GM21526 (cell line): ENCODE measurements around the gene RTN4R.

Experiments used
- ATAC-seq: cut with Tn5 transposase; IDR thresholded peaks from one replicate; pipeline ENCODE4 v1.9.1; 2021; ENCODE audit warnings: moderate library complexity; ENCODE audit not compliant: unreplicated experiment, low FRiP score

Gene RTN4R

GRCh38 chr22:20232237-20232598 is 35.9 kb downstream of the RTN4R start:
- ATAC-seq: no peak

GRCh38 chr22:20231514-20232236 is 36.4 kb downstream of the RTN4R start:
- ATAC-seq: no peak

GRCh38 chr22:20230777-20231420 is 37.2 kb downstream of the RTN4R start:
- ATAC-seq: no peak

- no peak for ATAC-seq
Observed at GRCh38 chr22:20229916-20230775, 38.0 kb downstream of the RTN4R start.

GRCh38 chr22:20228939-20229272 is 39.2 kb downstream of the RTN4R start:
- no peak for ATAC-seq

- ATAC-seq: no peak
Observed at GRCh38 chr22:20228055-20228938, 39.8 kb downstream of the RTN4R start.

GRCh38 chr22:20227363-20227762 is 40.8 kb downstream of the RTN4R start:
- no peak for ATAC-seq

- no peak for ATAC-seq
Observed at GRCh38 chr22:20226760-20227350, 41.3 kb downstream of the RTN4R start.

GRCh38 chr22:20226077-20226716 is 41.9 kb downstream of the RTN4R start:
- no peak for ATAC-seq

GRCh38 chr22:20225693-20225966 is 42.5 kb downstream of the RTN4R start:
- no peak for ATAC-seq

- no peak for ATAC-seq
Observed at GRCh38 chr22:20224917-20225692, 43.0 kb downstream of the RTN4R start.

- ATAC-seq: no peak
Observed at GRCh38 chr22:20224256-20224626, 43.9 kb downstream of the RTN4R start.

- no peak for ATAC-seq
Observed at GRCh38 chr22:20223421-20224255, 44.5 kb downstream of the RTN4R start.

- ATAC-seq: no peak
Observed at GRCh38 chr22:20222764-20223420, 45.2 kb downstream of the RTN4R start.

GRCh38 chr22:20221421-20222340 is 46.4 kb downstream of the RTN4R start:
- no peak for ATAC-seq

- ATAC-seq: no peak
Observed at GRCh38 chr22:20220629-20221026, 47.5 kb downstream of the RTN4R start.
